ENCODE data around the gene GTPBP1.

Gene GTPBP1

GRCh38 chr22:38705235-38706100 is at the start of gene GTPBP1:
GTPBP1 (plus strand) TSS chr22:38705944; CDS start chr22:38705956, 12 bp downstream.
- H3K4me3 ChIP-seq (ENCODE audit: low read length) = peak within 1 kb of the TSS; percentile 85
- peak; percentile 100 for DNase-seq (ENCODE audit: low read depth)
- TF ChIP-seq, protein P1, sequence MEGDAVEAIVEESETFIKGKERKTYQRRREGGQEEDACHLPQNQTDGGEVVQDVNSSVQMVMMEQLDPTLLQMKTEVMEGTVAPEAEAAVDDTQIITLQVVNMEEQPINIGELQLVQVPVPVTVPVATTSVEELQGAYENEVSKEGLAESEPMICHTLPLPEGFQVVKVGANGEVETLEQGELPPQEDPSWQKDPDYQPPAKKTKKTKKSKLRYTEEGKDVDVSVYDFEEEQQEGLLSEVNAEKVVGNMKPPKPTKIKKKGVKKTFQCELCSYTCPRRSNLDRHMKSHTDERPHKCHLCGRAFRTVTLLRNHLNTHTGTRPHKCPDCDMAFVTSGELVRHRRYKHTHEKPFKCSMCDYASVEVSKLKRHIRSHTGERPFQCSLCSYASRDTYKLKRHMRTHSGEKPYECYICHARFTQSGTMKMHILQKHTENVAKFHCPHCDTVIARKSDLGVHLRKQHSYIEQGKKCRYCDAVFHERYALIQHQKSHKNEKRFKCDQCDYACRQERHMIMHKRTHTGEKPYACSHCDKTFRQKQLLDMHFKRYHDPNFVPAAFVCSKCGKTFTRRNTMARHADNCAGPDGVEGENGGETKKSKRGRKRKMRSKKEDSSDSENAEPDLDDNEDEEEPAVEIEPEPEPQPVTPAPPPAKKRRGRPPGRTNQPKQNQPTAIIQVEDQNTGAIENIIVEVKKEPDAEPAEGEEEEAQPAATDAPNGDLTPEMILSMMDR (conservative IDR thresholded peaks at IDR 0.05; ENCODE audit: low read length) = peak; percentile 38

- DNase-seq (ENCODE audit: low read depth) = peak; percentile 81
- TF ChIP-seq, protein P1 (conservative IDR thresholded peaks at IDR 0.05; ENCODE audit: low read length) = no peak
- peak within 1 kb of the TSS; percentile 90 for H3K4me3 ChIP-seq (ENCODE audit: low read length)
Observed at GRCh38 chr22:38656256-38657044, 49.3 kb upstream of the GTPBP1 start, which contains the start of the genes CBY1 and FAM227A. CBY1 (plus strand) TSS chr22:38656638; CDS start chr22:38668055, 11,417 bp downstream. FAM227A (minus strand) TSS chr22:38656392; CDS start chr22:38650168, 6,224 bp downstream.

DNA sequence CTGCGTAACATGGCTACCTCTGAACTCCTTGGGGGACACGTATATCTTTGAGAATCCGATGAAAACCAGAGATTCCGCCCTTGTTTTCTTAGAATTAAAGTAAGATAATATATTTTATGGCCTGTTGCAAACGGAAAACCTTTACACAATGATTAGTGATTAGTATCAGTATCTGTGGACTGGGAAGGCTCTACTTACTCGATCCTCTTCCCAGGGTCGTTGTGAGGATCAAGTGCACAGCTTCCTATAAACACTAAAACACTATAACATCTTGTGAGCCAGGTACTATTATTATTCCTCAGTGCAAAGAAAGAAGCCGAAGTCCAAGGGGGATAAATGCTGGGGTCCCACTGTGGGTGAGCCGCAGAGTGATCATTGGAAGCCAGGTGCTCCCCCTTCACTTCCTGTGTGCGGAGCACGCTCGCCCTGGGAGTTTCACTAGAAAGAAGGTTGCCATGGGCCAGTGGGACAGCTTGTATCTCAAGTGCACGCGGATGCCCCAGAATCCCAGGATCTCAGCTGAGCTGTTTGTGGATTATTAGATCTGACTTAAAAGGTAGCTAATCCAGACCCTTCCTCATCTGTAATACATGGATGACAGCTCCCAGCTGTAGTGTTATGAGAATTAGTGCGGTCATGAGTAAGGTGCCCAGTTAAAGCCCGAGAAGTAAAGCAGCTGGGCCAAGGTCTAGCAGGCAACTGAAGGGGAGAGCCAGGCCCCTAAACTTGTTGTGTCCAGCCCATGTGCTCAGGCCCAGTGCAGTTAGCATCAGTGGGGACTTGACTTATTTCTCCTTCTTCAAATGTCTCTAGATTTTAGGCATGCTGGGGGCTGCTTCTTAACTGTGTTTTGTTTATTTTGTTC is 48.5 kb upstream of the GTPBP1 start:
- TF ChIP-seq, protein P1 (conservative IDR thresholded peaks at IDR 0.05; ENCODE audit: low read length) = no peak
- DNase-seq (ENCODE audit: low read depth) = peak; percentile 14

GRCh38 chr22:38674888-38675287 is 30.9 kb upstream of the GTPBP1 start:
- TF ChIP-seq, protein P1 (conservative IDR thresholded peaks at IDR 0.05; ENCODE audit: low read length) = no peak
- no peak for DNase-seq (ENCODE audit: low read depth)
- no peak overlapping the region for H3K4me3 ChIP-seq (ENCODE audit: low read length)

More for the DNA sequence above, 48.5 kb upstream of the GTPBP1 start:
- peak overlapping the region; percentile 90 for H3K4me3 ChIP-seq (ENCODE audit: low read length)

DNA sequence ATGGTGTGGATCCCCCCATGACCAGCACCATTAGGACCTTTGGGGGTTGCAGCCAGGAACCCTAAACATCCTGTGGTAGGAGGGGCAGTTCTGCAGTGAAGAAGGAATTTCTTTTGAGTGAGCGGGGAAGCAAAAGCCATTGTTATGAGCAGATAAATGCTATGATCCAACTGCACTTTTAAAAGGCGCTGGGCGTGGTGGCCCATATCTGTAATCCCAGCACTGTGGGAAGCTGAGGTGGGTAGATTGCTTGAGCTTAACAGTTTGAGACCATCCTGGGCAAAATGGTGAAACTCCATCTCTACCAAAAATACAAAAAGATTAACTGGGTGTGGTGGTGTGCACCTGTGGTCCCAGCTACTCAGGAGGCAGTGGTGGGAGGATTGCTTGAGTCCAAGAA is 29.9 kb upstream of the GTPBP1 start:
- TF ChIP-seq, protein P1 (conservative IDR thresholded peaks at IDR 0.05; ENCODE audit: low read length) = no peak
- H3K4me3 ChIP-seq (ENCODE audit: low read length) = no peak overlapping the region
- no peak for DNase-seq (ENCODE audit: low read depth)

DNA sequence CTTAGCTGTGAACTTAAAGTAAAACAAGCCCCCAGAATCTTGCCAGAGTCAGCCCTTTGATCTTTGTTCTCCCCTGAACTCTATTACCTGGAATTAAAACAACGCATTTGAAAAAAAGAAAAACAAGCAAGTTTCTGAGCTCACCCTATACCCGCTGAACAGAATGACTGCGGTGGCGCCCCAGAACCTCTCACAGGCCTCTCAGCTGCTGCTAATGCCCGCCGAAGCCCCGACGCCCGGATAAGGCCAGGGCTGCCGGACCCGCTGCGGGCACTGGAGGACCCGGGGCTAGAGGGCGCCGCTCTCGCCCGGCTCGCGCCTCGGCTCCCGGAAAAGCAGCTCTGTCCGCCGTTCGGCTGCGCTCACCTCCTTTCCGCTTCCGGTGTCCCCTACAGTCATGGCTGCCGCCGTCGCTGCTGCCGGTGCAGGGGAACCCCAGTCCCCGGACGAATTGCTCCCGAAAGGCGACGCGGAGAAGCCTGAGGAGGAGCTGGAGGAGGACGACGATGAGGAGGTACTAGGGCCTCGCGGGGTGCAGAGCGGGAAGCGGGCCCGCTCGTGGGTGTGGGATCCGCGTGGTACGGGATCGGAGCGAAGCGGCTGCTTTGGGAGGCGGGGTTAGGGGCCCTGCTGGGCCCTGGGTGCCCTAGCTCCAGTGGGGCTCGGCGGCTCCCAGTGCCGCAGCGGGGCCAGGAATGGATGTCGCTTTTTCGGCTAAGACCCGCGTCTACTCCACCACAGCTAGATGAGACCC is 24.0 kb upstream of the GTPBP1 start, which contains the start of gene TOMM22:
Gene TOMM22, plus strand, starts transcription at position 376 of the 754 bp plus-strand sequence. Its CDS starts 22 bp downstream, at position 398.
- DNase-seq (ENCODE audit: low read depth) = peak; percentile 85
- TF ChIP-seq, protein P1 (conservative IDR thresholded peaks at IDR 0.05; ENCODE audit: low read length) = peak; percentile 60

More for the DNA sequence above, 24.0 kb upstream of the GTPBP1 start, which contains the start of gene TOMM22:
- H3K4me3 ChIP-seq (ENCODE audit: low read length) = peak within 1 kb of the TSS; percentile 96

Data from AG10803 (cell line).